Measurements from ENCODE around the gene MVB12B.
"Not testable (repeated sequence)": the region's sequence is repeated elsewhere in the genome, so short reads cannot be mapped to it uniquely, and the experiment has no call there.

The MVB12B gene

GRCh38 chr9:126548312-126548711 is 221.7 kb downstream of the MVB12B start:
- H3K4me1 ChIP-seq (ENCODE audit: control insufficient read depth, insufficient read depth, low read length, unreplicated experiment), result no peaks in the 10 kb centered on the region
- no peak overlapping the region for H3K27ac ChIP-seq (ENCODE audit: low read depth, low read length)

GRCh38 chr9:126549246-126550006 is 222.8 kb downstream of the MVB12B start:
- Histone ChIP-seq H3K36me3 (ENCODE audit: insufficient read depth, low read length) (no peaks in the 10 kb centered on the region), H2AFZ (ENCODE audit: low read length, unreplicated experiment) (no peak overlapping the region), H3K4me1 (ENCODE audit: control insufficient read depth, insufficient read depth, low read length, unreplicated experiment) (no peaks in the 10 kb centered on the region), H3K79me2 (ENCODE audit: control insufficient read depth, insufficient read depth, low read length, unreplicated experiment) (no peaks in the 10 kb centered on the region), H3K4me3 (ENCODE audit: low read depth, low read length) (no peak overlapping the region), H3K27ac (ENCODE audit: low read depth, low read length) (no peak overlapping the region), H3K27me3 (ENCODE audit: insufficient read depth, low read length) (peaks cover 6% of the 10 kb centered on the region)

More at GRCh38 chr9:126548312-126548711, 221.7 kb downstream of the MVB12B start:
- H3K36me3 ChIP-seq (ENCODE audit: insufficient read depth, low read length), result no peaks in the 10 kb centered on the region
- no peak overlapping the region for H2AFZ ChIP-seq (ENCODE audit: low read length, unreplicated experiment)
- H3K27me3 ChIP-seq (ENCODE audit: insufficient read depth, low read length), result peaks cover 11% of the 10 kb centered on the region
- H3K4me3 ChIP-seq (ENCODE audit: low read depth, low read length), result no peak overlapping the region
- H3K79me2 ChIP-seq (ENCODE audit: control insufficient read depth, insufficient read depth, low read length, unreplicated experiment), result no peaks in the 10 kb centered on the region

GRCh38 chr9:126550891-126551351 is 224.3 kb downstream of the MVB12B start:
- Histone ChIP-seq H3K36me3 (ENCODE audit: insufficient read depth, low read length) (no peaks in the 10 kb centered on the region), H3K27ac (ENCODE audit: low read depth, low read length) (no peak overlapping the region), H3K27me3 (ENCODE audit: insufficient read depth, low read length) (peaks cover 4% of the 10 kb centered on the region), H3K4me1 (ENCODE audit: control insufficient read depth, insufficient read depth, low read length, unreplicated experiment) (no peaks in the 10 kb centered on the region), H3K4me3 (ENCODE audit: low read depth, low read length) (no peak overlapping the region), H2AFZ (ENCODE audit: low read length, unreplicated experiment) (no peak overlapping the region), H3K79me2 (ENCODE audit: control insufficient read depth, insufficient read depth, low read length, unreplicated experiment) (no peaks in the 10 kb centered on the region)

GRCh38 chr9:126551812-126552211 is 225.2 kb downstream of the MVB12B start:
- no peak overlapping the region for H3K27ac ChIP-seq (ENCODE audit: low read depth, low read length)
- H3K4me1 ChIP-seq (ENCODE audit: control insufficient read depth, insufficient read depth, low read length, unreplicated experiment), result no peaks in the 10 kb centered on the region
- H3K36me3 ChIP-seq (ENCODE audit: insufficient read depth, low read length), result no peaks in the 10 kb centered on the region
- H3K4me3 ChIP-seq (ENCODE audit: low read depth, low read length), result no peak overlapping the region
- H3K27me3 ChIP-seq (ENCODE audit: insufficient read depth, low read length), result no peaks in the 10 kb centered on the region; the same call in 1 of the 2 replicates
- H2AFZ ChIP-seq (ENCODE audit: low read length, unreplicated experiment), result no peak overlapping the region
- no peaks in the 10 kb centered on the region for H3K79me2 ChIP-seq (ENCODE audit: control insufficient read depth, insufficient read depth, low read length, unreplicated experiment)

- no peaks in the 10 kb centered on the region for H3K36me3 ChIP-seq (ENCODE audit: insufficient read depth, low read length)
- H3K4me3 ChIP-seq (ENCODE audit: low read depth, low read length), result no peak overlapping the region
- H3K27me3 ChIP-seq (ENCODE audit: insufficient read depth, low read length), result peaks cover 6% of the 10 kb centered on the region
- H3K4me1 ChIP-seq (ENCODE audit: control insufficient read depth, insufficient read depth, low read length, unreplicated experiment), result no peaks in the 10 kb centered on the region
- H3K27ac ChIP-seq (ENCODE audit: low read depth, low read length), result no peak overlapping the region
- H2AFZ ChIP-seq (ENCODE audit: low read length, unreplicated experiment), result no peak overlapping the region
- H3K79me2 ChIP-seq (ENCODE audit: control insufficient read depth, insufficient read depth, low read length, unreplicated experiment), result no peaks in the 10 kb centered on the region
Observed at GRCh38 chr9:126554292-126554691, 227.7 kb downstream of the MVB12B start.

GRCh38 chr9:126555421-126555820 is 228.8 kb downstream of the MVB12B start:
- not testable (repeated sequence) for H2AFZ ChIP-seq (ENCODE audit: low read length, unreplicated experiment); H3K79me2 ChIP-seq (ENCODE audit: control insufficient read depth, insufficient read depth, low read length, unreplicated experiment); H3K4me1 ChIP-seq (ENCODE audit: control insufficient read depth, insufficient read depth, low read length, unreplicated experiment); H3K36me3 ChIP-seq (ENCODE audit: insufficient read depth, low read length); H3K27ac ChIP-seq (ENCODE audit: low read depth, low read length); H3K4me3 ChIP-seq (ENCODE audit: low read depth, low read length)
- H3K27me3 ChIP-seq (ENCODE audit: insufficient read depth, low read length), result peaks cover 16% of the 10 kb centered on the region

All from ACC112 (cell line).